ENCODE measurements around the gene GPR35.

GPR35 gene

GRCh38 chr2:240589850-240590525 lies 35.3 kb upstream of the GPR35 start:
- DNase-seq = no peak

DNA sequence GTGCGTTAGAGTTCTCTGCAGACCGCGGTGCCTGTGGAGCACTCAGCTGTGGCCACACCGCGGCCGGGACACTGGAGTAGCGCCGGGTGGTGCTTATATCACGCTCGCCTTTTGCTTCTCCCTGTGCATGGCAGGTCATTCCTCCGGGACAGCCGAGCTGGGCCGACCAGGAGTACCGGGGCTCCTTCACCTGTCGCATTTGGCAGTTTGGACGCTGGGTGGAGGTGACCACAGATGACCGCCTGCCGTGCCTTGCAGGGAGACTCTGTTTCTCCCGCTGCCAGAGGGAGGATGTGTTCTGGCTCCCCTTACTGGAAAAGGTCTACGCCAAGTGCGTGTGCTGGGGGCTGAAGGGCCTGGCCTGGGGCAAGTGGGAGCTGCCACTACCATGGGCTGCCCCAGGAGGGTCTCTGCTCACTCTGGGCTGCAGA lies 34.6 kb upstream of the GPR35 start:
- DNase-seq = no peak

GRCh38 chr2:240591226-240591625 lies 34.1 kb upstream of the GPR35 start:
- no peak for DNase-seq

- DNase-seq = no peak
Observed at GRCh38 chr2:240591784-240592183, 33.5 kb upstream of the GPR35 start.

DNA sequence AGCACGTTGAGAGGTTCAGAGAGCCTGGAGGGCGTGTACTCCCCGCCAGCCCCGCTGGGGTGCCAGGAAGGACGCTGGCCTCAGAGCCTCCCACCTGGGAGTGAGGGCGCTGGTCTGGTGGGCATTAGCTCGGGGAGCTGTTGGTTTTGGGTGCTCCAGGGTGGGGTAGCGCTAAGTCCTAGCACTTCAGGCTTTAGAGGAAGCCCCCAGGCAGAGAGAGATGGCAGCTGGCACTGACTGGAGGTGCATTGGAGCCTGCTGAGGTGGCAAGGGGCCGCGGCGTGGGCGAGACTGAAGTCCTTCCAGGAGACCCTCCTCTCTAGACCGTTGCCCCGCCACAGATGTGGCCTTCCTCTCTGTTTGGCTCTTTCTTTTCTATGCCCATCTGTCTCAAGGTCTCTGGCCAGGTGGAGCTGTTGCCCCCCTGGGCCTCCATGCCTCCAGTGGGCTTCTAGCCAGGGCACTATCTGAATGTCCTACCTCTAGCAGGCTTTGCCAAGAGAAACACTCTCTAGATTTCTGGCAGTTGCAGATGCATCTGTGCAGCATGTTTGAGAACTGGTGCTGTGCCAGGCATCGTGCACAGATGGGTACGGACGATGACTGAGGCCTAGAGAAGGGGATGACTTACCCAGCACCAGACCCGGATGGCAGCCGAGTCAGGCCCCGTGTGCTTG lies 32.1 kb upstream of the GPR35 start:
- no peak for DNase-seq

- no peak for DNase-seq
Observed at GRCh38 chr2:240593703-240594451, 31.4 kb upstream of the GPR35 start.

GRCh38 chr2:240594511-240595380 lies 30.5 kb upstream of the GPR35 start:
- no peak for DNase-seq

- DNase-seq = no peak
Observed at GRCh38 chr2:240595381-240596079, 29.8 kb upstream of the GPR35 start.

GRCh38 chr2:240596080-240596460 lies 29.2 kb upstream of the GPR35 start:
- DNase-seq = no peak

GRCh38 chr2:240596491-240596931 lies 28.8 kb upstream of the GPR35 start:
- no peak for DNase-seq

DNA sequence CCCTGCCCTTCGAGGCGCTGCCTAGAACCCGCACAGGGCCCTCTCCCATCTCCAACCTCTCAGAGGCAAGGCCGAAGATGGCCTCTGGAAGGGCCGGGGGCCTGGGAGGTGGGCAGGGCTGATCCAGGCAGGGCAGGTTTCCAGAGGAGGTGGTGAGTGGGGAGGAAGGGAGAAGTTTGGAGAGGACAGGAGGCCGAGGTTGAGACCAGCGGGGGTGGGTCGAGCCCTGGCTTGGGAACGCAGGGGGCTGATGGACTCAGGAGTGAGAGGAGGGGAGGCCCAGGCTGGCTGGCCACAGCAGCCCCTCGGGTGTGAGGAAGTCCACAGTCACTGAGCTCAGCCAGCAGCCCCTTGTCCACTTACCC lies 28.2 kb upstream of the GPR35 start:
- no peak for DNase-seq

- DNase-seq = no peak
Observed at GRCh38 chr2:240597419-240598181, 27.7 kb upstream of the GPR35 start.

GRCh38 chr2:240598311-240598911 lies 26.9 kb upstream of the GPR35 start:
- DNase-seq = no peak

DNA sequence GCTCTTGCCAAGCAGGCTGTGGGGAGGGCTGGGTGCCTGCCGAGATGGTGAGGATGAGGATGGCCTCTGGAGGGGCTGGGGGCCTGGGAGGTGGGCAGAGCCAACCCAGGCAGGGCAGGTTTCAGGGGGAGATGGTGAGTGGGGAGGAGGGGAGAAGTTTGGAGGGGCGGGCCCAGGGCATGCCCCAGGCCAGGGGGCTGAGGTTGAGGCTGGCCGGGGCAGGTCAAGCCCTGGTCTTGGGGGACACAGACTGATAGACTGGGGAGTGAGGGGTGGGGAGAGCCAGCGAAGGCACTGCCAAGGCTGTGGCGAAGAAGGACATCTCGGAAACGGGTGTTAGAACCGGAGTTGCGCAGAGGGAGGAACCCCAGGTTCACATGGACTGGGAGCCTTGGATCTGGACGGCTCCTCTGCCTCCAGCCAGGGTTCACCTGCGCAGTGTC lies 26.1 kb upstream of the GPR35 start:
- no peak for DNase-seq

GRCh38 chr2:240600451-240600961 lies 24.8 kb upstream of the GPR35 start:
- no peak for DNase-seq

GRCh38 chr2:240601061-240601830 lies 24.0 kb upstream of the GPR35 start:
- no peak for DNase-seq

DNA sequence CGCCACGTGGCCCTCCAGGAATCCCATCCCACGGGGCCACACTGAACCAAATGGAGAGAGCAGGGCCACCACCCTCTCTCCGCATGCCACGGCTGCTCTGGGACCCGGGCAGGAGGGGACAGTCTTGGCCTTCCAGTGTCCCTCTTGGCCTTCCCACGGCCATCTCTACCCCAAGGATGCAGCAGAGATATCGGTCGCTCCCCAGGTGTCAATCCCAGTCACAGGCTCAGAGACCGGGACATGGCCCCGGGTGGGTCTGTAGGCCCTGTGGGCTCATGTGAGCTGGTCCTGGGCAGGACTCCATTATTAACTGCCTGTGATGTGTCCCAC lies 23.5 kb upstream of the GPR35 start:
- no peak for DNase-seq

- DNase-seq = no peak
Observed at GRCh38 chr2:240602266-240603050, 22.8 kb upstream of the GPR35 start.

DNA sequence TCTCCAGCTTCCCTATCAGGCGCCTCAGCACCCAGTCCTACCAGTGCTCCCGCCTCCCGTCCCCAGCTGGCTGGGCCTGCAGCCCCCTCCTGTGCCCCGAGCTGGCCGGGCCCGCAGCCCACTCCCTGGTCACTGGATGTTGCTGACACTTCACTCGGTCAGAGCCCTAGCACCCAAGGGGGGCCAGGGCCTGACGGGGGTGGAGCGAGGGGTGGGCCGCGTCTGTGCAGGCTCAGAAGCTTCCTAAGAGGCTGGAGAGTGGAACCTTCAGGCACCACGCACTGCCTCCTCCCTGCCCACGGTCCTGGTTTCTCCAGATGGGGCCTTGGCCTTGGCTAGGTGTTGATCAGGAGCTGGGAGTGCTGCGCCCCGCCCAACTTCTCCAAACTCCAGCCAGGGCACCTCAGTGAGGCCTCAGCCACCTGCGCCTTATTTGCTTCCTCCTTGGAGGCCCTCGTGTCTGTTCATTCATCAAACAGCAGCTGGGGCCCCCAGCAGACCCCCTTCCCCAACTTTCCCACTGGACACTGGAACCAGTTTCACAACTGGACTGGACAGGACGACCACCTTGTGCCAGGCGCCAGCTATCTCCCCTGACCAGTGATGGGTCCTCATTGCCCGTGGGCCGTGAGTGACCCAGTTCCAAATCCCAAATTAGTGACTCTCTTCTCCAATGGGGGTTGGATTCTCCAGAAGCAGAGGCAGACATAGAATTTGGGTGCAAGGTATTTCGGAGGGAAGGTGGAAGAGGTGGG lies 22.0 kb upstream of the GPR35 start:
- no peak for DNase-seq

Data from stimulated activated CD4-positive, alpha-beta T cell treated with anti-CD3 and anti-CD28 coated beads, Interleukin-4, amount 100 ng/mL, for 24 hours (primary cell).